GM12864 (cell line): Measurements from ENCODE around the gene CFAP61.
"Not testable (repeated sequence)": the region's sequence is repeated elsewhere in the genome, so short reads cannot be mapped to it uniquely, and the experiment has no call there.

ENCODE experiments used
- DNase-seq: peaks from one replicate; pipeline ENCODE4 v3.0.0-alpha.2; 2011; ENCODE audit warnings: low read depth
- H3K4me3 ChIP-seq: 2 replicates; pipeline ENCODE4 v1.5.1; 2011; ENCODE audit warnings: mild to moderate bottlenecking, low read depth, low read length, control low read depth
- TF ChIP-seq, protein P1 (sequence below): IDR thresholded peaks from 2 replicates; pipeline ENCODE4 v1.5.1; 2011; ENCODE audit warnings: low read depth, mild to moderate bottlenecking, moderate library complexity, low read length, control low read depth, inconsistent platforms; ENCODE audit errors: missing control alignments

Gene CFAP61

DNA sequence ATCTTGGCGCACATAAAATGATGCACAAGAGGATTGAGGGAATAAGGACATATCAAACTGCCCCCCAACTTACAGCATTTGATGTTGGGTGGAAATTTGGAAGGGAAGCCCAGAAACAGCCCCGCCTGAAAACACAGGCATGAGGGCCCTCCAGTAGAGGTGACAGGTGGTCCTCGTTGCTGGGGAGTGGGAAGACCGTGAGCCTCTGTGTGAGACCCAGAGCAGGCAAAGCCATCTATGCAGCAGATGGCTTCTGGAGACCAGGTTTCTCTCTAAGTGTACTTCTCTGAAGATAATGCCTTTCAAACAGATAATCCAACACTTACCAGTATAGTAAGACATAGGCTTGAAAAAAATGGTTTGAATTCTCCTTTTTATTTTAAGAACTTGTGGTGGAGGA lies 183.3 kb downstream of the CFAP61 start:
- DNase-seq, result no peak
- H3K4me3 ChIP-seq, result no peak overlapping the region
- TF ChIP-seq, protein P1, sequence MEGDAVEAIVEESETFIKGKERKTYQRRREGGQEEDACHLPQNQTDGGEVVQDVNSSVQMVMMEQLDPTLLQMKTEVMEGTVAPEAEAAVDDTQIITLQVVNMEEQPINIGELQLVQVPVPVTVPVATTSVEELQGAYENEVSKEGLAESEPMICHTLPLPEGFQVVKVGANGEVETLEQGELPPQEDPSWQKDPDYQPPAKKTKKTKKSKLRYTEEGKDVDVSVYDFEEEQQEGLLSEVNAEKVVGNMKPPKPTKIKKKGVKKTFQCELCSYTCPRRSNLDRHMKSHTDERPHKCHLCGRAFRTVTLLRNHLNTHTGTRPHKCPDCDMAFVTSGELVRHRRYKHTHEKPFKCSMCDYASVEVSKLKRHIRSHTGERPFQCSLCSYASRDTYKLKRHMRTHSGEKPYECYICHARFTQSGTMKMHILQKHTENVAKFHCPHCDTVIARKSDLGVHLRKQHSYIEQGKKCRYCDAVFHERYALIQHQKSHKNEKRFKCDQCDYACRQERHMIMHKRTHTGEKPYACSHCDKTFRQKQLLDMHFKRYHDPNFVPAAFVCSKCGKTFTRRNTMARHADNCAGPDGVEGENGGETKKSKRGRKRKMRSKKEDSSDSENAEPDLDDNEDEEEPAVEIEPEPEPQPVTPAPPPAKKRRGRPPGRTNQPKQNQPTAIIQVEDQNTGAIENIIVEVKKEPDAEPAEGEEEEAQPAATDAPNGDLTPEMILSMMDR, result no peak

DNA sequence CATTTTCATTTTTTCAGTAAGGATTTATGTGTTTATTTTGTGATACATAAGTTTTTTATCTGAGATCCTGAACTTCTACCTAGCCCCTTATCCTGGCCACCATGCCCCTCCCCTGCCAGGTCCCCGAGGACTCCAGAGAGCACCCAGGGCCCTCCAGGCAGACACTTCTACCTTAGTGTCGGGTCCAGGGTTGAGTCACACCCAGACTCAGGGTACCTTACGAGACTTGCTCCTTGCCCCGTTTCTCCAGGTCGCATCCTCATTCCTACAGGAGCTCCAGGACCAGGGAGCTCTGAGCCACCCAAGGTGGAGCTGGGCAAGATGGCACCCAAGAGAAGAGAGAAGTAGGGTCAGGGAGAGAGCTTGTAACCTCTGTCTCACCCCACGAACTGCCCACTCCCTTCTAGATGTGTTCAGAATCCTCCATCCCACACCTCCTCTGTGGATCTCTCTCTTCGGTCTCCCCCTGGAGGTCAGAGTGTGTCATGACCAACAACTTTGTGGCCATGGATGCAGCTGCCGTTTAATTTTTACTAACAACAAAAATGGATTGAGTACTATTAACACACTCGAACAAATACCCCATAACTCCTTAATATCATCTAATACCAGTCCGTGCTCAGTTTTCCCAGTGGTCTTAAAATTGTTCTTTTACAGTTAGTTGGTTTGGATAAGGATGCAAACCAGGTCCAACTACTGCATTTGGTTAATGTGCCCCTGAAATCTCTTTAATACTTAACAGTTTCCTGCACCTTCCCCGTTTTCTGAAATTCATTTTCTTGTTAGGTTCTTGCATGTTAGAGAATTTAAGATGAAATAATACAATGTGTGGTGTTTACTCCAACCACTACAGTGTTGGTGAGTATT lies 185.0 kb downstream of the CFAP61 start:
- no peak for DNase-seq
- no peak overlapping the region for H3K4me3 ChIP-seq
- TF ChIP-seq, protein P1, result peak; percentile 79

DNA sequence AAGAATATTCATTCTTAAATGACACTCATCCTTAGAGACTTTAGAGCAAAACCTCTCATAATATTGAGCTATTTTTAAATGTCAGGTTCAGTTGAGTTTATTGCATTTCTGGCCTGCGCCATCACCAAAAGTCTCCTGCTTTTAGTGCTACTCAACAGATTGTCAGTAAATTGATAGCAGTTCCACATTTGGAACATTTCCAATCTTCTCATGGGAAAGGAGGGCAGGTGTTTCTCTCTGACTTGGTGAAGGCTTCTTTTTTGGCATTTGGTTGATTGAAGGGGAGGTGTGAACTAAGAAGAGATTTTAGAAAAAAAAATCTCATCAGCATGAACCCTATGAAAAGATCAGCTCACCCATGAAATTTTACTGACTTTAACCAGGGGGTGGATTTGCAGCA lies 189.6 kb downstream of the CFAP61 start:
- no peak for DNase-seq
- TF ChIP-seq, protein P1, result no peak
- H3K4me3 ChIP-seq, result no peak overlapping the region

DNA sequence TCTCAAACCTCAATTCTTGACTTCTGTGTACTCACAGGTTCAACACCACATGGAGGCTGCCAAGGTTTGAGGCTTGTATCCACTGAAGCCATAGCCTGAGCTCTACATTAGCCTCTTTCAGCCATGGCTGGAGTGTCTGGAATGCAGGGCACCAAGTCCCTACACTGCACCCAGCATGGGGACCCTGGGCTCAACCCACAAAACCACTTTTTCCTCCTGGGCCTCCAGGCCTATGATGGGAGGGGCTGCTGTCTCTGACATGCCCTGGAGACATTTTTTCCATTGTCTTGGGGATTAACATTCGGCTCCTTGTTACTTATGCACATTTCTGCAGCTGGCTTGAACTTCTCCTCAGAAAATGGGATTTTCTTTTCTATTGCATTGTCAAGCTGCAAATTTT lies 192.1 kb downstream of the CFAP61 start:
- DNase-seq, H3K4me3 ChIP-seq: not testable (repeated sequence)

DNA sequence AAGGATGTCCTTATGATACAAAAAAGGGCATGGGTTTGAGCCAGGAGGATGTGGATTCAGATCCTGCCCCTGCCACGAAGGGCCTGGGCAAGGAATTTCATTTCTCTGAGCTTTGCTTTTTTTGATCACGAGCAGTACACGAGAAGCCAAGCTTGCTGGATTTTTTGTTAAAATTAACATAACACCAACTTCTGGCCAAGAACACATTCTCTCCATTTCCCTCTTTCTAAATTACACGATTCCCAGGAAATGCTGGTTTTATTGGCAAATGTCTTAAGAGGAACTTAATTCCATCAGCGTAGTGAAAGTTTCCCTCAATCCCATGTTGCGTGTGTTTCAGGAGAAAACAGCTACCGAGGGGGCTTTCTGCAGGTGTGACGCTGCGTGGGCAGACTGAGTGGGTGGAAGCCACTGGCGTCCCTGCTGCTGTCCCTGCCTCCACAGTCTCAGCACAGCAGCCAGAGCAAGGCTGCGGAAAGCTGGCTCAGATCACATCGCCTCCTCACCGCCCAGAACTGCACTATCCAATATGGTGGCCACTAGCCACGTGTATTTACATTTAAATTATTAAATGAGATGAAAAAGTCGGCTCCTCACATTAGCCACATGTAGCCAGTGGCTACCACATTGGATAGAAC lies 194.8 kb downstream of the CFAP61 start:
- DNase-seq, result no peak
- TF ChIP-seq, protein P1, result no peak
- no peak overlapping the region for H3K4me3 ChIP-seq

DNA sequence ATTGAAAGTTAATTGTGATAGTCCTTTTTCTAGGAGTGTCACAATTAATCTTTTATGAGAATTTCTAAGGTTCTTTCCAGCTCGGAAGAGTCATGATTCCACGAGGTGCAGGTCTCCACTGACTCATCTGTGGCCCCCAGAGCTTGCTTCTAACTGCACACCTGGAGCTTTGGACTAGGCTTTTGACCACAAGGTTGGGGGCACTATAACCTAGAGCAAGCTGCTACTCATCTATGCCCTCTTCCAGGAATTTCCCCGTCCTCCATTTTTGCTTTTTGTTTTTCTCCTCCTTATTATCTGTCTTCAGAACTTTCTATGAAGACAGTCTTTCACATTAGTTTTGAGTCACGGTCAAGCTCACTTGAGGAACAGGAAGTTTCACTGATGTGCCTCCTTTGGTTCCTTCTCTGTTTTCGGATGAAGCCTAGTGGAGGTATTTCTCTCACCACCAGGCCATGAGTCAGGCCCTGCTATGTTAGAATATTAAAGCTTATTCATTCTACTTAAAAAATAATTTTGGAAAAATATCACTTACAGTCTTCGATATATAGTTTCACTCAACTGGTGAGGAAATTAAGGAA lies 196.4 kb downstream of the CFAP61 start:
- TF ChIP-seq, protein P1, result no peak
- no peak overlapping the region for H3K4me3 ChIP-seq
- peak; percentile 18 for DNase-seq

DNA sequence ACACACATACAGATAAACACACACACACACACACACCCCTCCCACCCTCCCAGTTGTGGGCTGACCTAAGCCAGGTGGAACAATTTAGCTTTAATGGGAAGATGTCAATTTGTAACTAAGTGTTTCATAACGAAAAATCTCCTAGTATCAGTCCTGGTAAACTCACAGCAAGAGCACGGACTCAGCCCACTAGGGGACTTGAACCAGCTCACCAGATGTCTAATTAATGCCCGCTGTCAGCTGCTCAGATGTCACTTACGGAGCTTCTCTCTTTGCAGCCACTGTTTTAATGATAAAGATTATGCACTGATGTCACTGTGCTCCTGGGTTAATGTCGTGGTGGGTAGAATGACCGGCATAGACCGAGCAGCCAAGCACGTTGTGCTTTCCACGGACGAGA lies 199.0 kb downstream of the CFAP61 start:
- no peak for DNase-seq
- TF ChIP-seq, protein P1, result no peak
- H3K4me3 ChIP-seq, result no peak overlapping the region
